Right lobe of liver (tissue), 6 donors: ENCODE results near the gene PANK1. TPM values are rescaled to one million over a fixed set of nuclear protein-coding genes. Genes with fewer than 3 reads are reported as not detected.
A peak's percentile ranks its signal among the peaks of the same experiment; 100 is the strongest.

Experiments used
- ATAC-seq, 4 donors: fragments of 200-7000 bp; cut with Tn5 transposase; one replicate each; pipeline ENCODE4 v1.9.1; 2020; ENCODE audit warnings: mild to moderate bottlenecking in 4 of 4, moderate library complexity in 4 of 4
- DNase-seq, 3 donors: peaks; one replicate each; pipeline ENCODE4 v3.0.0-alpha.2; 2020
- H3K27ac ChIP-seq, 3 donors: fragments of 200-600 bp; one replicate each; pipeline ENCODE4 v1.8.0; 2022
- H3K27me3 ChIP-seq, 2 donors: fragments of 200-600 bp; one replicate each; pipeline ENCODE4 v1.8.0; 2022
- H3K36me3 ChIP-seq, 4 donors: fragments of 200-600 bp; sonication (generic) in 1 of 4; one replicate each; pipeline versions ENCODE4 v1.5.1 to v1.8.0; 2017 to 2022; ENCODE audit warnings: control low read depth in 1 of 4
- H3K4me1 ChIP-seq, 4 donors: fragments of 200-600 bp; sonication (generic) in 1 of 4; one replicate each; pipeline versions ENCODE4 v1.5.1 to v1.8.0; 2017 to 2022; ENCODE audit warnings: control low read depth in 1 of 4
- H3K4me3 ChIP-seq, 3 donors: fragments of 200-600 bp; one replicate each; pipeline ENCODE4 v1.8.0; 2022
- H3K9me3 ChIP-seq, 4 donors: fragments of 200-600 bp; sonication (generic) in 1 of 4; one replicate each; pipeline versions ENCODE4 v1.5.1 to v1.8.0; 2017 to 2022; ENCODE audit warnings: control low read depth in 1 of 4
- POLR2A ChIP-seq: fragments of 450-650 bp; IDR thresholded peaks from one replicate; pipeline ENCODE4 v1.6.1; 2017; ENCODE audit warnings: antibody characterized with exemption, mild to moderate bottlenecking
- WGBS: methylation state at CpG from one replicate; pipeline ENCODE4 v1.1.6; 2018; ENCODE audit warnings: low coverage, low lambda C conversion rate; ENCODE audit not compliant: insufficient coverage; ENCODE audit errors: missing lambda C conversion rate; 5-methylcytosine and 5-hydroxymethylcytosine counted together
- intact Hi-C, 2 donors: fragments of 100-400 bp; cut with DNase I; formaldehyde crosslinking; loops; one replicate each; pipeline versions ENCODE4 v1.11.2 to v1.14.1; 2022
- total RNA-seq, 6 experiments: library from RNA; depleted of rRNA in 2 of 6; stranded (reverse); fragments of >200 nt in 2 of 6; fragmentation: NEBNext Ultra II Directional in 3 of 6; extraction: Animal tissue kit (Norgen Biotek cat#: 25700) in 3 of 6; gene quantifications; one replicate each; pipeline versions ENCODE4 v1.1.0 to v1.2.4, GENCODE V29; 2016 to 2023
- TF ChIP-seq, protein P1 (sequence below), 4 donors: fragments of 200-600 bp in 3 of 4; fragments of 450-650 bp in 1 of 4; IDR thresholded peaks; one replicate each; pipeline versions ENCODE4 v1.5.1 to v1.8.0; 2016 to 2022; ENCODE audit warnings: antibody characterized with exemption in 4 of 4, mild to moderate bottlenecking in 2 of 4
- donor health status: DM: no; HTN: yes; CAD: no.
- donor health status: DM: no; HTN: no; CAD: no.
- donor health status: DM: no; HTN: no; CAD: no.
- donor health status: DM: no; HTN: yes; CAD: no.
- donor health status: DM: no; HTN: yes; CAD: no.

The PANK1 gene
- total RNA-seq, 6 experiments from 2014 or later: 13.3 to 71.0 (median 48.6) TPM

DNA sequence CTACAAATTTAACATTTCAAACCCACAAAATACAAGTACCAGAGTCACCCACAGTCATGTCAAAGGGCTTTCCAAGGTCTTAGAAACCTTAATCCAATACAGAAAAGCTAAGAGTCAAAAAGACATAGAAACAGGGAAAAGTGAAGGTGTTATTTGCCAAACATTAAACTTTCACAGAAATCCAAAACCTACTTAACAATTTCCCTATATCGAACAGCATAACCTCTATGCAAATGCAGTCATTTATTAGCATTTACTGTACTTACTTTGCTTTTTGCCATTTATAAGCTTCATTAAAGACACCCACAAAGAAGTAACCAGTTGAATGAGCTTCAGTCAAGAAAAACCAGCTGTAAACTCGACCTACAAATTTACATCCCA is 1.6 kb downstream of the PANK1 start:
- peak overlapping the region in 2 of 3 donors; percentile 85 to 86 for H3K27ac ChIP-seq

DNA sequence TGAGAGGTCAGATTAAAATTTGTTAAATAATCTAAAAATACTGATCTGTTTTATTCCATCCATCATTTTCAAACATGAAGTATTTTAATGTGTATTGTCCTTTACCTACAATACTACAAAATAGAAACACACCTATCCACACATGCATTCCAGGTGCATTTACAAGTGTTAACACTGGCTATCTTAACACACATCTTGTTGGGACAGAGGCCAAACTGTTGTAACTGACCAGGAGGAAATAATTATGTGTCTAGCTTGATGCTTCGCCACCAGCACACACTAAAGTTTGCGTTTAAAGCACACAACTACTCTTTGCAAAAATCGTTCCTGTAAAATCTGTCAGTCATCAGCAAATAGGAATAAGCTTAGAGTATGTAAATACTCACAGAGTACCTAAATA is 2.8 kb downstream of the PANK1 start:
- no peak for DNase-seq
- 25% methylated on average over 3 of the region's 3 CpGs for WGBS

More for the DNA sequence above, 1.6 kb downstream of the PANK1 start:
- Histone ChIP-seq H3K4me1 (peaks cover 0 to 29% (median 9%) of the 10 kb centered on the region in 4 donors), H3K9me3 (no peaks in the 10 kb centered on the region), H3K27me3 (no peaks in the 10 kb centered on the region), H3K36me3 (no peaks in the 10 kb centered on the region), H3K4me3 (peak overlapping the region; percentile 85 to 89 (median 86))
- DNase-seq: no peak
- intact Hi-C loops: no loop called here
- ATAC-seq: no peak
- 2% methylated on average over 2 of the region's 2 CpGs for WGBS
- TF ChIP-seq POLR2A: no peak
- TF ChIP-seq, protein P1, sequence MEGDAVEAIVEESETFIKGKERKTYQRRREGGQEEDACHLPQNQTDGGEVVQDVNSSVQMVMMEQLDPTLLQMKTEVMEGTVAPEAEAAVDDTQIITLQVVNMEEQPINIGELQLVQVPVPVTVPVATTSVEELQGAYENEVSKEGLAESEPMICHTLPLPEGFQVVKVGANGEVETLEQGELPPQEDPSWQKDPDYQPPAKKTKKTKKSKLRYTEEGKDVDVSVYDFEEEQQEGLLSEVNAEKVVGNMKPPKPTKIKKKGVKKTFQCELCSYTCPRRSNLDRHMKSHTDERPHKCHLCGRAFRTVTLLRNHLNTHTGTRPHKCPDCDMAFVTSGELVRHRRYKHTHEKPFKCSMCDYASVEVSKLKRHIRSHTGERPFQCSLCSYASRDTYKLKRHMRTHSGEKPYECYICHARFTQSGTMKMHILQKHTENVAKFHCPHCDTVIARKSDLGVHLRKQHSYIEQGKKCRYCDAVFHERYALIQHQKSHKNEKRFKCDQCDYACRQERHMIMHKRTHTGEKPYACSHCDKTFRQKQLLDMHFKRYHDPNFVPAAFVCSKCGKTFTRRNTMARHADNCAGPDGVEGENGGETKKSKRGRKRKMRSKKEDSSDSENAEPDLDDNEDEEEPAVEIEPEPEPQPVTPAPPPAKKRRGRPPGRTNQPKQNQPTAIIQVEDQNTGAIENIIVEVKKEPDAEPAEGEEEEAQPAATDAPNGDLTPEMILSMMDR (IDR thresholded peaks at IDR 0.05): no peak

DNA sequence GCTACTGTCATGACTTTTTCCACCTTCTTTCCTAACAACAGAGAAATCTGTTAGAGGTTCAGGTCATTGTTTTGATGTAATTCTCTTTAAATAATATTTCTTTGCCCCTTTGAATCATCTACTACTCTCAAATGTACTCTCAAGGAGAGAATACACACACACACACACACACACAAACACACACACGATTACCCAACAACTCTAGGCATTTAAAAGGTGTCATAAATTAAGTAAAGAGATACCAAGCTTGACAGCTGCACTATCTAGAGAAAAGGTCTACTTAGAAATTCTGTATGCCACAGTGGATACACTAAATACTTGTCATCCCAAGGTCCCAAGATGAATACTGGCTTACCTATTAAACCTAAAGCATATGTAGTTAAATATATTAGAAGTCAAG is 4.8 kb downstream of the PANK1 start:
- H3K27me3 ChIP-seq: no peaks in the 10 kb centered on the region
- intact Hi-C loops: no loop called here
- ATAC-seq (no peak), DNase-seq (no peak)
- TF ChIP-seq, protein P1 (IDR thresholded peaks at IDR 0.05): no peak
- TF ChIP-seq POLR2A: no peak
- no peak overlapping the region for H3K27ac ChIP-seq
- no peak overlapping the region for H3K4me3 ChIP-seq
- H3K4me1 ChIP-seq: peaks cover 0 to 22% (median 7%) of the 10 kb centered on the region in 4 donors
- WGBS: 41% methylated on average over 1 of the region's 1 CpG
- H3K9me3 ChIP-seq: no peaks in the 10 kb centered on the region
- H3K36me3 ChIP-seq: no peaks in the 10 kb centered on the region

More for the DNA sequence above, 2.8 kb downstream of the PANK1 start:
- intact Hi-C loops: no loop called here
- Histone ChIP-seq H3K27ac (peak overlapping the region in 2 of 3 donors; percentile 85 to 86), H3K4me3 (peak overlapping the region; percentile 85 to 89 (median 86)), H3K36me3 (no peaks in the 10 kb centered on the region), H3K27me3 (no peaks in the 10 kb centered on the region), H3K9me3 (no peaks in the 10 kb centered on the region), H3K4me1 (peaks cover 0 to 24% (median 9%) of the 10 kb centered on the region in 4 donors)
- TF ChIP-seq POLR2A: no peak
- TF ChIP-seq, protein P1 (IDR thresholded peaks at IDR 0.05): no peak
- peak in 1 of 4 donors; percentile 13 for ATAC-seq

DNA sequence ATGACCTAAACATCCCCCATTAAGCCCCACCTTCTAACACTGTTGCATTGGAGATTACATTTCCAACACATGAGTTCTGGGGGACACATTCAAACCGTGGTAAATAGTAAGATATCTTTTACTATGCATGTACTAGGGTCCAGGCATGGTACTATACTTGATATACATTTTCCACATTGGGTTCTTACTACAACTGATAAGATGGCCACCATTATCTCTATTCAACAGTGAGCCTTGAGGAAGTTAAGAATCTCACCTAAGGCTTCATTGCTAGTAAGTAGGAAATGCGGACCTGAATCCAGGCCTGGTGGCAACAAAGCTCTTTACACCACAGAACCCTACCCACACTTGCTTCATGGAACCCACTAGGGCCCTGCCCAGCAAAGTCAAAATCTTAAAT is 5.7 kb downstream of the PANK1 start:
- no peak for TF ChIP-seq POLR2A
- TF ChIP-seq, protein P1 (IDR thresholded peaks at IDR 0.05): no peak
- Histone ChIP-seq H3K4me1 (peaks cover 0 to 29% (median 9%) of the 10 kb centered on the region in 4 donors), H3K36me3 (no peaks in the 10 kb centered on the region), H3K27ac (no peak overlapping the region), H3K27me3 (no peaks in the 10 kb centered on the region), H3K4me3 (no peak overlapping the region), H3K9me3 (no peaks in the 10 kb centered on the region)
- ATAC-seq (no peak), DNase-seq (no peak)
- no CpG with 5 or more reads among the region's 2 CpGs for WGBS
- intact Hi-C loops: no loop called here

DNA sequence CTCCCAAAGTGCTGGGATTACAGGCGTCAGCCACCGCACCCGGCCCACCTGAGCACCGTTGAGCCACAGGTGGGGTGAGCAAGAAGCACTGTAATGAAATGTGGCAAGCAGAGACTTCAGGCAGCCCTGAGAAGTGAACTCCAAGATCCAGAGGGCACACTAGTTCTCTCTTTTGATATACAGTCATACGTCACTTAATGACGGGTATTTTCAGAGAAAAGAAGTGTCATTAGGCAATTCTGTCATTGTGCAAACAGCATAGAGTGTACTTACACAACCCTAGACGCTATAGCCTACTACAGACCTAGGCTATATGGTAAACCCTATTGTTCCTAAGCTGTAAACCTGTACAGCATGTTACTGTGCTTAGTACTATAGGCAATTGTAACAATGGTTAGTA is 7.9 kb downstream of the PANK1 start:
- Histone ChIP-seq H3K4me3 (no peak overlapping the region), H3K36me3 (no peaks in the 10 kb centered on the region), H3K27ac (peak overlapping the region in 1 of 3 donors; percentile 53), H3K4me1 (peaks cover 0 to 49% (median 17%) of the 10 kb centered on the region in 4 donors), H3K27me3 (no peaks in the 10 kb centered on the region), H3K9me3 (no peaks in the 10 kb centered on the region)
- TF ChIP-seq, protein P1 (IDR thresholded peaks at IDR 0.05): no peak
- TF ChIP-seq POLR2A: no peak
- ATAC-seq (peak in 1 of 4 donors; percentile 20), DNase-seq (no peak)
- intact Hi-C loops: no loop called here
- 26% methylated on average over 3 of the region's 7 CpGs for WGBS
